Measurements from ENCODE around the gene B4GAT1. TPM values are rescaled to one million over a fixed set of nuclear protein-coding genes. Genes with fewer than 3 reads are reported as not detected.
"Not testable (repeated sequence)": the region's sequence is repeated elsewhere in the genome, so short reads cannot be mapped to it uniquely, and the experiment has no call there.

B4GAT1 gene
- polyA plus RNA-seq, 1 experiment, result 15.9 TPM

- DNase-seq (ENCODE audit: low read depth, low spot score), result no peak
- Histone ChIP-seq H3K27ac (ENCODE audit: low read depth, low read length) (peak overlapping the region; percentile 97), H3K27me3 (ENCODE audit: control insufficient read depth, insufficient read depth, low read length) (no peaks in the 10 kb centered on the region), H3K9me3 (ENCODE audit: control insufficient read depth, insufficient read depth, low read length) (peaks cover 8% of the 10 kb centered on the region; the same call in 1 of the 2 replicates), H3K4me3 (ENCODE audit: low read depth, low read length) (peak overlapping the region; percentile 87)
- peak; percentile 40; the same call in 1 of the 2 replicates for TF ChIP-seq CTCF (IDR thresholded peaks at IDR 0.05; ENCODE audit: low read depth, low read length)
- ChIA-PET POLR2A (interaction anchor here (0.5 to 3.1 kb wide), 17 partner anchors 11 to 749 kb away, joined by 3 to 99 read pairs (median 5); partner anchors contain the start of genes FOSL1, RIN1, SLC29A2 and YIF1A), CTCF (interaction anchor here (0.6 to 3.9 kb wide), 12 partner anchors 8 to 960 kb away, joined by 3 to 98 read pairs (median 6); partner anchors contain the start of genes BRMS1, RIN1 and YIF1A)
Observed at GRCh38 chr11:66313321-66314185, 33.9 kb downstream of the B4GAT1 start.

GRCh38 chr11:66312549-66313320, 34.7 kb downstream of the B4GAT1 start:
- no peak for TF ChIP-seq CTCF (IDR thresholded peaks at IDR 0.05; ENCODE audit: low read depth, low read length)
- peaks cover 4% of the 10 kb centered on the region for H3K27me3 ChIP-seq (ENCODE audit: control insufficient read depth, insufficient read depth, low read length)
- ChIA-PET POLR2A (interaction anchor here (0.5 to 3.1 kb wide), 22 partner anchors 9 to 748 kb away, joined by 3 to 99 read pairs (median 5); partner anchors contain the start of genes BRMS1, CCDC85B, FOSL1 and PELI3), CTCF (interaction anchor here (0.6 to 3.9 kb wide), 21 partner anchors 9 to 960 kb away, joined by 3 to 98 read pairs (median 5); partner anchors contain the start of genes BRMS1, RIN1 and YIF1A)
- DNase-seq (ENCODE audit: low read depth, low spot score), result peak; percentile 99
- peaks cover 8% of the 10 kb centered on the region; the same call in 1 of the 2 replicates for H3K9me3 ChIP-seq (ENCODE audit: control insufficient read depth, insufficient read depth, low read length)
- peak overlapping the region; percentile 87 for H3K4me3 ChIP-seq (ENCODE audit: low read depth, low read length)
- peak overlapping the region; percentile 97 for H3K27ac ChIP-seq (ENCODE audit: low read depth, low read length)

GRCh38 chr11:66311965-66312548, 35.4 kb downstream of the B4GAT1 start:
- peak; percentile 94 for TF ChIP-seq CTCF (IDR thresholded peaks at IDR 0.05; ENCODE audit: low read depth, low read length)
- Histone ChIP-seq H3K9me3 (ENCODE audit: control insufficient read depth, insufficient read depth, low read length) (peaks cover 8% of the 10 kb centered on the region; the same call in 1 of the 2 replicates), H3K27ac (ENCODE audit: low read depth, low read length) (peak overlapping the region; percentile 89), H3K4me3 (ENCODE audit: low read depth, low read length) (peak overlapping the region; percentile 74), H3K27me3 (ENCODE audit: control insufficient read depth, insufficient read depth, low read length) (peaks cover 7% of the 10 kb centered on the region)
- DNase-seq (ENCODE audit: low read depth, low spot score), result peak; percentile 84
- POLR2A ChIA-PET, result interaction anchor here (0.7 to 3.1 kb wide), 18 partner anchors 10 to 422 kb away, joined by 3 to 99 read pairs (median 6); partner anchors contain the start of genes BRMS1, CCDC85B, DPP3 and FOSL1
- CTCF ChIA-PET, result interaction anchor here (0.6 to 3.9 kb wide), 30 partner anchors 10 to 106 kb away, joined by 3 to 98 read pairs (median 5); partner anchors contain the start of genes BRMS1, RAB1B, RIN1 and YIF1A

- H3K9me3 ChIP-seq (ENCODE audit: control insufficient read depth, insufficient read depth, low read length), result peaks cover 8% of the 10 kb centered on the region; the same call in 1 of the 2 replicates
- no peak for DNase-seq (ENCODE audit: low read depth, low spot score)
- H3K27me3 ChIP-seq (ENCODE audit: control insufficient read depth, insufficient read depth, low read length), result peaks cover 7% of the 10 kb centered on the region
- H3K27ac ChIP-seq (ENCODE audit: low read depth, low read length), result peak overlapping the region; percentile 89
- peak overlapping the region; percentile 74 for H3K4me3 ChIP-seq (ENCODE audit: low read depth, low read length)
- CTCF ChIA-PET, result interaction anchor here (0.6 to 3.9 kb wide), 26 partner anchors 10 to 127 kb away, joined by 3 to 98 read pairs (median 5); partner anchors contain the start of genes BRMS1, MRPL11, RAB1B and RIN1
- POLR2A ChIA-PET, result interaction anchor here (0.7 to 3.1 kb wide), 8 partner anchors 9 to 169 kb away, joined by 3 to 99 read pairs (median 13); partner anchors contain the start of genes DPP3 and RIN1
- no peak for TF ChIP-seq CTCF (IDR thresholded peaks at IDR 0.05; ENCODE audit: low read depth, low read length)
Observed at GRCh38 chr11:66311470-66311964, 35.9 kb downstream of the B4GAT1 start.

GRCh38 chr11:66310803-66311440, 36.5 kb downstream of the B4GAT1 start:
- not testable (repeated sequence) for H3K4me3 ChIP-seq (ENCODE audit: low read depth, low read length)
- POLR2A ChIA-PET, result interaction anchor here (0.7 to 3.1 kb wide), 5 partner anchors 16 to 169 kb away, joined by 3 to 99 read pairs (median 18); partner anchors contain the start of genes DPP3 and RIN1

More at GRCh38 chr11:66310803-66311440, 36.5 kb downstream of the B4GAT1 start:
- CTCF ChIA-PET, result interaction anchor here (0.6 to 3.9 kb wide), 25 partner anchors 9 to 128 kb away, joined by 3 to 98 read pairs (median 5); partner anchors contain the start of genes BRMS1, MRPL11, RAB1B and RIN1
- H3K27me3 ChIP-seq (ENCODE audit: control insufficient read depth, insufficient read depth, low read length); H3K27ac ChIP-seq (ENCODE audit: low read depth, low read length); DNase-seq (ENCODE audit: low read depth, low spot score); H3K9me3 ChIP-seq (ENCODE audit: control insufficient read depth, insufficient read depth, low read length): not testable (repeated sequence)
